ENCODE data around the gene SLC10A3. TPM values are rescaled to one million over a fixed set of nuclear protein-coding genes. Genes with fewer than 3 reads are reported as not detected.

The SLC10A3 gene
- total RNA-seq, 2 experiments from 2014 or later: 10.4 to 11.3 TPM

DNA sequence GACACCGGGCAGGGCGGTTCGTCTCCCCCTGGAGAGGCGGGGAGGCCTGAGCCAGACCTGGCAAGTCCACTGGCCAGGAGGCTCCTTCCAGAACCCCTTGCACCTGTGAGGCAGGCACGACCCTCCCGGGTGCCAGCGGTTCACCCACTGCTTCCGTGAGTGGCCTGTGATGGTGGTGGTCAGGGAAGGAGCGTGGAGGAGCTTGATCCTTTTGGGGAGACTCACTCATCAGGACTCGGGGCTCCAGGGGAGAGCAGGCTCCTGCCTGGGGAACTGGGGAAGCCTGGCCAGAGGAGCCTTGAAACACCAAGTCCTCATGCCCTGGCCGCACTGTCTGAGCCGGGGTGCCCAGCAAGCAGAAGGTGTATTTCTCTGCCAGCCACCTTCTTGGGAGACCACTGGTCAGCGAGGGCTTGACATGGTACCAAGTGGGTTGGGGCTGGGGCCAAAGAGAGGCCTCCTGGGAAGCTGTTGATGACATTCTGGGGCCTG is 45.6 kb downstream of the SLC10A3 start:
- intact Hi-C loops (cut with DNase I, micrococcal nuclease): loop anchor here in 1 of 2 experiments (5.0 kb wide), 1 partner anchor 32 kb away; the partner anchor contains the start of gene LAGE3

DNA sequence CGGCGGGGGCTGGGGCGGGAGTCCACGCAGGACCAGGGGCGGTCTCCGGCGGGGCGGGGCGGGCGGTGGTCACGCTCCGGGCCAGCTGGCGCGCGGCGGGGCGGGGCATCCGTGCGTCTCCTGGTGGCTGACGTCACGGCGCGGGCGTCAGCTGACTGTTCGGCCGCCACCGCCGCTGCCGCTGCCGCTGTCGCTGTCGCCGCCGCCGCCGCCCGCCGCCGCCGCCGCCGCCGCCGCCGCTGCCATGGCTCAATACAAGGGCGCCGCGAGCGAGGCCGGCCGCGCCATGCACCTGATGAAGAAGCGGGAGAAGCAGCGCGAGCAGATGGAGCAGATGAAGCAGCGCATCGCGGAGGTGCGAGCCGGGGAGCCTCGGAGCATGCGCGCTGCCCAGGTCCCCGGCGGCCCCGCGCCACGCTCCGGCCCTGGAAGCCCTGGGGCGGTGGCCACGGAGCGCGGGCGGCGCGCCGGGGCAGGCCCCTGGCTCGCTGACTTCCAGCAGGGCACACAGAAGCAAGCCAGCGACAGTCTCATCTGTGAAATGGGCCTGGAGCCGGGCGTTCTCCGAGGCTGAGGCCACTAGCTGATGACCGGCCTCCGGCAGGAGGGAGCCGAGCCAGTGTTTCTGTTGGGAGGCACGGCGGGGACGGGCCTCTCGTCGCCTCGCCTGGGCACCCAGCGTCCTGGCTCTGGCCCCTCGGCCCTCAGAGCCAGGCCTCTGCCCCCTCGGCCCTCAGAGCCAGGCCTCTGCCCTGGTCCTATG is 46.3 kb downstream of the SLC10A3 start, which contains the start of gene FAM50A:
Gene FAM50A (plus strand): TSS at position 150 of the 763 bp plus-strand sequence. CDS start 95 bp downstream, at position 245.
- CTCF ChIA-PET: interaction anchor here (1.0 kb wide), 1 partner anchor 15 kb away, joined by 3 read pairs; no protein-coding TSS in a partner anchor
- intact Hi-C loops (cut with DNase I, micrococcal nuclease): loop anchor here in 1 of 2 experiments (5.0 kb wide), 1 partner anchor 33 kb away; the partner anchor contains the start of gene LAGE3
- POLR2A ChIA-PET: no interaction called here

More for the DNA sequence above, 45.6 kb downstream of the SLC10A3 start:
- Mint-ChIP-seq H3K9me3 (ENCODE audit: low read depth) (no peaks in the 10 kb centered on the region), H3K36me3 (ENCODE audit: low read depth) (peaks cover 11% of the 10 kb centered on the region), H3K4me3 (peak overlapping the region; percentile 56), H3K27me3 (no peaks in the 10 kb centered on the region), H3K4me1 (peaks cover 22% of the 10 kb centered on the region), H3K27ac (no peak overlapping the region)
- ATAC-seq (no peak), DNase-seq (no peak)
- CTCF ChIA-PET: interaction anchor here (0.6 kb wide), 1 partner anchor 51 kb away, joined by 3 read pairs; no protein-coding TSS in a partner anchor
- POLR2A ChIA-PET: no interaction called here

DNA sequence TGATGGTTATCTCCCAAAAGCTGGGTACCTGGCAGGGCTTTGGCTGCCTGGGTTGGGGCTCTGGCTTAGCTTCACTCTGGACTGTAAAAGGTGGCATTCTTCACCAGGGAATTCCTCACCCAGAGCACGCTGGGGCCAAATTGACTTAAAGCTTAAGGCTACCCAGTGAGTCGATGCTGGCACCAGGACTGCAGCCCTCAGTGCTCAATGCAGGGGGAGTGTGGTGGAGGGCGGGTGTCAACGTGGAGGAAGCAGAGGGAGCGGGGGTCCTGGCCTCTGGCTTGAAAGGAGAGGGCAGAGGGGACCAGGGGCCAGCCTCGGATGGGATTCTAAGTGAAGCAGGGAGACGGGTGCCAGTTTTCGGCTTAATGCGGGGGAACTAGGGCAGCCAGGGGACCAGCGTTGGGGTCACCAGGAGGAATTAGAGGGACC is 46.9 kb downstream of the SLC10A3 start:
- POLR2A ChIA-PET: no interaction called here
- CTCF ChIA-PET: interaction anchor here (1.0 kb wide), 1 partner anchor 16 kb away, joined by 3 read pairs; no protein-coding TSS in a partner anchor
- ATAC-seq (peak; percentile 11), DNase-seq (peak; percentile 18)
- Mint-ChIP-seq H3K27me3 (no peaks in the 10 kb centered on the region), H3K36me3 (ENCODE audit: low read depth) (peaks cover 14% of the 10 kb centered on the region), H3K9me3 (ENCODE audit: low read depth) (no peaks in the 10 kb centered on the region), H3K27ac (peak overlapping the region; percentile 24), H3K4me3 (peak overlapping the region; percentile 67), H3K4me1 (peaks cover 25% of the 10 kb centered on the region)
- intact Hi-C loops (cut with DNase I, micrococcal nuclease): loop anchor here in 1 of 2 experiments (5.0 kb wide), 1 partner anchor 34 kb away; the partner anchor contains the start of gene LAGE3

More for the DNA sequence above, 46.3 kb downstream of the SLC10A3 start, which contains the start of gene FAM50A:
- Mint-ChIP-seq H3K36me3 (ENCODE audit: low read depth) (peaks cover 11% of the 10 kb centered on the region), H3K4me1 (peaks cover 22% of the 10 kb centered on the region), H3K9me3 (ENCODE audit: low read depth) (no peaks in the 10 kb centered on the region), H3K27ac (peak within 1 kb of the TSS; percentile 24), H3K4me3 (peak within 1 kb of the TSS; percentile 67), H3K27me3 (no peaks in the 10 kb centered on the region)
- ATAC-seq (peak; percentile 86), DNase-seq (peak; percentile 82)

DNA sequence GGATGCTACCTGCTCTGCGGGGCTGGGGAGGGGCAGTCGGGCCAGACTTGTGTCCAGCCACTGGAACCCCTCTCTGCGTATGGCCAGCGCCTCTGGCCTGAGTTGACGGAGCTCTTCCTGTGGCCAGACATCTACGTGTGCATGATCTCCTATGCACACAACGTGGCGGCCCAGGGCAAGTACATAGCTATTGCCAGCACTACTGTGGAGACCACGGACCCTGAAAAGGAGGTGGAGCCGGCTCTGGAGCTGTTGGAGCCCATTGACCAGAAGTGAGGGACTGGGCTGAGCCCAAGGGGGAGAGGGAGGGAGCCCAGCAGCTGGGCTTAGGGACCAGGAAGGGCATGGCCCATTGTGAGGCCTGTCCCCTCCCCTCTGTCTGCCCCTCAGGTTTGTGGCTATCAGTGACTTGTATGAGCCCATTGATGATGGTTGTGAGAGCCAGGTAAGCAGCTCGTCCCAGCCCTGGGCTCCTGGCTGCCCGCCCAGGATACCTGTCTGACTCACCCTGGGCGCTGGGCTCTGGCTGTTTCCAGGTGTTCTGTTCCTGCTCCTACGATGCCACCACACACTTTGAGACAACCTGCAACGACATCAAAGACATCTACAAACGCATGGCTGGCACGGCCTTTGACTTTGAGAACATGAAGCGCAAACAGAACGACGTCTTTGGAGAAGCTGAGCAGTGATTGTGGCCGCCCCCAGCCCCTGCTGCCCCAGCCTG is 48.3 kb downstream of the SLC10A3 start:
- no peaks in the 10 kb centered on the region for H3K27me3 Mint-ChIP-seq
- H3K27ac Mint-ChIP-seq: peak overlapping the region; percentile 51
- H3K4me1 Mint-ChIP-seq: peaks cover 29% of the 10 kb centered on the region
- ATAC-seq (no peak), DNase-seq (no peak)
- no peak overlapping the region for H3K4me3 Mint-ChIP-seq
- H3K36me3 Mint-ChIP-seq (ENCODE audit: low read depth): peaks cover 16% of the 10 kb centered on the region
- intact Hi-C loops (cut with DNase I, micrococcal nuclease): loop anchor here in 1 of 2 experiments (5.0 kb wide), 1 partner anchor 35 kb away; the partner anchor contains the start of gene LAGE3
- ChIA-PET CTCF (interaction anchor here (0.6 to 0.7 kb wide), 2 partner anchors 18 to 47 kb away, joined by 3 read pairs; no protein-coding TSS in a partner anchor), POLR2A (no interaction called here)
- no peaks in the 10 kb centered on the region for H3K9me3 Mint-ChIP-seq (ENCODE audit: low read depth)

DNA sequence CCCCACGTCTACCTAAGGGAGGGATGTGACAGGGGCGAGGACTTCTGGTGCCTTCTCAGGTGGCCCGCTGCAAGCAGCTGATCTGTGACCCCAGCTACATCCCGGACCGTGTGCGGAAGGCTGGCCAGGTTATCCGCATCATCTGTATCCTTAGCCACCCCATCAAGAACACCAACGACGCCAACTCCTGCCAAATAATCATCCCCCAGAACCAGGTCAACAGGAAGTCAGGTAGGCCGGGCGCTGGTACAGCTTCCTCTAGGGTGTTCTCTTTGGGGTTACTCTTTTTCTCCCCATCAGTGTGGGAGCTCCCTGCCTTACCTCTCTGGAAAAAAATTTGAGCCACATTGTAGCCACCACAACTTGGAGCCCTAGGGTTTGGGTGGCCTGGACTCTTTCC is 48.9 kb downstream of the SLC10A3 start:
- POLR2A ChIA-PET: no interaction called here
- CTCF ChIA-PET: interaction anchor here (0.7 kb wide), 1 partner anchor 48 kb away, joined by 3 read pairs; no protein-coding TSS in a partner anchor
- Mint-ChIP-seq H3K9me3 (ENCODE audit: low read depth) (no peaks in the 10 kb centered on the region), H3K27ac (peak overlapping the region; percentile 51), H3K36me3 (ENCODE audit: low read depth) (peaks cover 13% of the 10 kb centered on the region), H3K4me1 (peaks cover 26% of the 10 kb centered on the region), H3K27me3 (no peaks in the 10 kb centered on the region), H3K4me3 (no peak overlapping the region)
- DNase-seq: no peak
- no peak for ATAC-seq
- intact Hi-C loops (cut with DNase I, micrococcal nuclease): loop anchor here in 1 of 2 experiments (5.0 kb wide), 1 partner anchor 36 kb away; the partner anchor contains the start of gene LAGE3

DNA sequence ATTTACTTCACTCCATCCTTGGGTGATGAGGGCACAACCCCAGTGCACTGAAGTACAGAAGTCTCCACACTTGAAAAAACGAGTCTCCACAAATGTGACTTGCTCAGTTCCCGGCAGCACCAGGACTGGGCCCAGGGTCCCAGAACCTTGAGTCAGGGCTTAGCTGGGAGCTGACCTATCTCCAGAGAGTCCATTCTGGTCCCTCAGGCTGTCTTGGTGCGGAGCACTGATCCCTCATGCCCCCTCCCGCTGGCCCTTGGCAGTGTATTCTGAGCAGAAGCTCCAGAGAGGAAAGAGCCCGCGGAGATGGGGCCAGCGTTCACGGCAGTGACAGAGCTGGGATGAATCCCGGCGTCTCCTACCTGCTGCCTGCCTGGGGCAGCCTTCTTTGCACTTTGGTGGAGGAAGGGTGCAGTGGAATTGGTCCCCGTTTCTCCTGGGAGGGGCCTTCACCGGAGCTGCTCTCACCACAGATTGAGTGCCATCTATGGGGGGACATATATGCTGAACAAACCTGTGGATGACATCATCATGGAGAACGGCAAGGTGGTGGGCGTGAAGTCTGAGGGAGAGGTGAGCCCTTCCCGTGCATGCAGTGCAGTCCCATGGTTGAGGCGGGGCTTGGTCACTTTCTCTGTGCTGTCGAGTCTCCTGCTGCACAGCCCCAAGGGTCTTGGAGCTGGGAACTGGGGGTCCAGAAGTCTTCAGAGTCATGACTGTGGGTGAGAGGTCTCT is 49.6 kb downstream of the SLC10A3 start:
- DNase-seq (no peak), ATAC-seq (no peak)
- Mint-ChIP-seq H3K9me3 (ENCODE audit: low read depth) (no peaks in the 10 kb centered on the region), H3K27ac (no peak overlapping the region), H3K27me3 (no peaks in the 10 kb centered on the region), H3K36me3 (ENCODE audit: low read depth) (peaks cover 13% of the 10 kb centered on the region), H3K4me1 (peaks cover 24% of the 10 kb centered on the region), H3K4me3 (no peak overlapping the region)
- POLR2A ChIA-PET: no interaction called here
- intact Hi-C loops (cut with DNase I, micrococcal nuclease): loop anchor here in 1 of 2 experiments (5.0 kb wide), 1 partner anchor 37 kb away; the partner anchor contains the start of gene LAGE3
- CTCF ChIA-PET: interaction anchor here (0.7 kb wide), 1 partner anchor 49 kb away, joined by 3 read pairs; no protein-coding TSS in a partner anchor

DNA sequence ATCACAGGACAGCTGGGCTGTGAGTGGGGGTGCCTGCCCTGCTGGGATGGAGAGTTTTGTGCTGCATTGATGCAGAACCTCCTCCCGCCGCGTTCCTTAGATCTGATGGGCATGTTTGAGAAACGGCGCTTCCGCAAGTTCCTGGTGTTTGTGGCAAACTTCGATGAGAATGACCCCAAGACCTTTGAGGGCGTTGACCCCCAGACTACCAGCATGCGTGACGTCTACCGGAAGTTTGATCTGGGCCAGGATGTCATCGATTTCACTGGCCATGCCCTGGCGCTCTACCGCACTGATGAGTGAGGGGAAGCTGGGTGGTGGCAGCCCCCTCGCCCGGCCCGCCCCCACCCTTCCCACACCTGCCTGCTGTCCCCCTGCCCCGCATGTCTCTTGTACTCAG is 50.6 kb downstream of the SLC10A3 start:
- ChIA-PET CTCF (no interaction called here), POLR2A (no interaction called here)
- Mint-ChIP-seq H3K4me1 (peaks cover 24% of the 10 kb centered on the region), H3K4me3 (no peak overlapping the region), H3K27me3 (no peaks in the 10 kb centered on the region), H3K36me3 (ENCODE audit: low read depth) (peaks cover 17% of the 10 kb centered on the region), H3K27ac (no peak overlapping the region), H3K9me3 (ENCODE audit: low read depth) (no peaks in the 10 kb centered on the region)
- no peak for ATAC-seq
- intact Hi-C loops (cut with DNase I, micrococcal nuclease): loop anchor here in 1 of 2 experiments (5.0 kb wide), 1 partner anchor 37 kb away; the partner anchor contains the start of gene LAGE3
- no peak for DNase-seq

DNA sequence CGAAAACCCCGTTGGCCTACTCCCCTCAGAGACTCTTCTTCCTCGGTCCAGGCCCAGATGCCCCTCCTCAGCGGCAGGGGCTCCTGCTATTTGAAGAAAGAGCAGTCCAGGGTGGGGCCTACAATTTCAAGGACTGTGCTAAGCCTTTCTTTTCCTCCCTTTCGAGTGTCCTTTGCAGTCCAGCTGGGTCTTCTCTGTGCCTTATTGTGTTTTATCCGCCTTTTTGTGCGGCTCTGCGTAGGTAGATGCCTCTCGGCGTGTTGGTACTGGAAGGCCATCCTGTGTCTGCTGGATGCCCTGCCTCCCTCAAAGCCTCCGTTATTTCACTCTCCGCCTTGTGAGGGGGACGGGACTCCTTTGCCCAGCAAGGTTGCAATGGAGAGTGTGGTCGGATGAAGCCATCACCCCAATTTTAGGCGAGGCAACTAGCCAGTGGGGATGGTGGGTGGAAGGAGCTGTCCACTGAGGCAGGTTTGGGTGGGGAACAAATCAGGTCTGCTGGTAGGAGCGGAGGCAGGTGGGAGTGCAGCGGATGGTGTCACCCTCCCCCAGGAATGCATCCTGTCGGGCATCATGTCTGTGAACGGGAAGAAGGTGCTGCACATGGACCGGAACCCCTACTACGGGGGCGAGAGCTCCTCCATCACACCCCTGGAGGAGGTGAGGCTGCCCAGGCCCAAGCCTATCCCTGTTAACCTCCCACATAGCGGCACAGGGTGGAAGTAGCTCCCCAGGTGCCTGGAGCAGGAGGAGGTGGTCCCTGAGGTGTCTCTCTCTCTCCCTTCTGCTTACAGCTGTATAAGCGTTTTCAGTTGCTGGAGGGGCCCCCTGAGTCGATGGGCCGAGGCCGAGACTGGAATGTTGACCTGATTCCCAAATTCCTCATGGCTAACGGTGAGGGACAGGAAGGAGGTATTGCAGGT is 52.2 kb downstream of the SLC10A3 start:
- Mint-ChIP-seq H3K4me1 (peaks cover 22% of the 10 kb centered on the region), H3K36me3 (ENCODE audit: low read depth) (peaks cover 18% of the 10 kb centered on the region), H3K4me3 (peak overlapping the region; percentile 83), H3K9me3 (ENCODE audit: low read depth) (no peaks in the 10 kb centered on the region), H3K27me3 (no peaks in the 10 kb centered on the region), H3K27ac (peak overlapping the region; percentile 84)
- ATAC-seq (no peak), DNase-seq (no peak)
- ChIA-PET CTCF (no interaction called here), POLR2A (interaction anchor here (0.6 kb wide), 1 partner anchor 132 kb away, joined by 4 read pairs; no protein-coding TSS in a partner anchor)
- intact Hi-C loops (cut with DNase I, micrococcal nuclease): loop anchor here in 1 of 2 experiments (2.0 kb wide), 5 partner anchors 21 to 79 kb away; partner anchors contain the start of genes FAM3A, PLXNA3, RPL10 and SLC10A3

Data from activated CD4-positive, alpha-beta T cell treated with anti-CD3 and anti-CD28 coated beads for 36 hours (primary cell).